Measurements from ENCODE around the gene SRGAP2C. TPM values are rescaled to one million over a fixed set of nuclear protein-coding genes. Genes with fewer than 3 reads are reported as not detected.
"Not testable (repeated sequence)": the region's sequence is repeated elsewhere in the genome, so short reads cannot be mapped to it uniquely, and the experiment has no call there.

The SRGAP2C gene
- total and polyA plus RNA-seq, 9 donors, result 12.4 to 32.4 (median 21.3) TPM

DNA sequence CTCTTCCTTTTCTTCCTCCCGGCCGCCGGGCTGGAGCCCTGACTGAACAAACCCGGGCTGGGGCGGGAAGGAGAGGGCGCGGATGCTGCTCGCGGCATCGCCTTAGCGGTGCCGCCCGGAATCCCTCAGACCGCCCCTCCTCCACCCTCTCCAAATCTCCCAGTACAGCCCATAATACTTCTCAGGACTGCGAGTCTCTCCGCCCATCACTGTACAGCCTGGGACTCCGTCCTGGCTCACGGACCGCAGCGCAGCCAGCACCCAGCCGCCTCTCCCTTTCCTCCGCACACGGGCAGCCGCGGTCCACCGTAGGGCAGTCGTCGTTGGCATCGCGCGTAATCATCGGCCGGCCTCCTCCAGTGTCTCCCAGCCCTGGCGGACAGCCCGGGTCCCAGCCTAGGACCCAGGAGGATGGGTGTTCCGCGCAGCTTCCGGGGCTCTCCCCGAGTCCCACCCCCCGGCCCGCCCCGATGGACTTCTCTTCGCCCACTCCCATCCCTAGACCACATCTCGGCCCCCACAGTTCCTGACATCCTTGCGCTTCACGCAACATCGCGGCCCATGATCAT, 449 bp downstream of the SRGAP2C start:
- not testable (repeated sequence) for H3K9me3 ChIP-seq (replicated peaks; ENCODE audit: control insufficient read depth, low read depth, low read length); DNase-seq; H3K36me3 ChIP-seq (ENCODE audit: control insufficient read depth, insufficient read depth, low read length); H3K27me3 ChIP-seq (ENCODE audit: control insufficient read depth, insufficient read depth, low read length); H3K4me1 ChIP-seq (ENCODE audit: control insufficient read depth, insufficient read depth, low read length); H3K4me3 ChIP-seq (ENCODE audit: low read length)
- no CpG with 5 or more reads among the region's 48 CpGs for WGBS (ENCODE audit: insufficient coverage)
- peak overlapping the region; percentile 59 for H3K27ac ChIP-seq (ENCODE audit: low read length)

DNA sequence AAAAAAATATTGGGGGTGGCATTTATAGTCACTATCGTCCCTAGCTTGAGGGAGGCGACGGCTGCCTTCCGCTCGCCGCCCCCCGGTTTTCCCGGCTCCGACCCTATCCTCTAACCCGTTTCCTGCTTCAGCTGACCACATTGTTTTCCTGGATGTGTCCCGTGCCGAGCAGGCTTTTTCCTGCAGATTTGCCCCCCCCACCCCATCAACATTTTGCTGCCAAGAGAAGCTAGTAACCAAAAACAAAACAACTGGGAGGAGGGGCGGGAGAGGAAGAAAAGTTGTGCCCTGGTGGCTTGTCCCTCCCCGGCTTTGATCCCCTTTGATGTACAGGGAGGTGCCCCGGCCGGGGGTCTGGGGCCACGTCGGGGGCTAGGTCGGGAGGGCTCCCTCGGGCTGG, 1.4 kb downstream of the SRGAP2C start:
- no CpG with 5 or more reads among the region's 20 CpGs for WGBS (ENCODE audit: insufficient coverage)
- not testable (repeated sequence) for H3K27ac ChIP-seq (ENCODE audit: low read length)

DNA sequence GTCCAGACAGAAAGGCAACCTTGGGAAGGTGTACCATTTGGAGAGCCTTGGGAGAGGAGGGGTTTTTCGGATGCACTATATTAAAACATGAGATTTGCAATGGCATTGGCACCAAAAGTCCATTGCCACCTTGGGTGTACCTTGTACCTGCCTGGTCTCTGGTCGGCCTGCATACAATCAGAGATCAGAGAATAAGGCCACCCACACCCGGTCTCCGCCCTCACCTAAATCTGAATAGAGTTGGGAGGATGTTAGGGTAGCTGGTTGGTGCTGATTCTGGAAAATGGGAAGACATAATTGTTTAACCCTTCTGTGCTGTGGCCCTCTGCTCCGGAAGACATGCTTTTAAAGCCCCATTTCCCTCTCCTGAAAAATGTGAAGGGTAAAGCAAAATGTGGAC, 3.1 kb downstream of the SRGAP2C start:
- WGBS (ENCODE audit: insufficient coverage), result no CpG with 5 or more reads among the region's 5 CpGs
- H3K4me1 ChIP-seq (ENCODE audit: control insufficient read depth, insufficient read depth, low read length); H3K27ac ChIP-seq (ENCODE audit: low read length); H3K9me3 ChIP-seq (replicated peaks; ENCODE audit: control insufficient read depth, low read depth, low read length); H3K27me3 ChIP-seq (ENCODE audit: control insufficient read depth, insufficient read depth, low read length); H3K36me3 ChIP-seq (ENCODE audit: control insufficient read depth, insufficient read depth, low read length): not testable (repeated sequence)
- DNase-seq, result peak; percentile 1
- peak overlapping the region; percentile 27 for H3K4me3 ChIP-seq (ENCODE audit: low read length)

More for the DNA sequence above, 1.4 kb downstream of the SRGAP2C start:
- H3K4me1 ChIP-seq (ENCODE audit: control insufficient read depth, insufficient read depth, low read length); H3K36me3 ChIP-seq (ENCODE audit: control insufficient read depth, insufficient read depth, low read length); H3K27me3 ChIP-seq (ENCODE audit: control insufficient read depth, insufficient read depth, low read length); DNase-seq; H3K9me3 ChIP-seq (replicated peaks; ENCODE audit: control insufficient read depth, low read depth, low read length); H3K4me3 ChIP-seq (ENCODE audit: low read length): not testable (repeated sequence)

DNA sequence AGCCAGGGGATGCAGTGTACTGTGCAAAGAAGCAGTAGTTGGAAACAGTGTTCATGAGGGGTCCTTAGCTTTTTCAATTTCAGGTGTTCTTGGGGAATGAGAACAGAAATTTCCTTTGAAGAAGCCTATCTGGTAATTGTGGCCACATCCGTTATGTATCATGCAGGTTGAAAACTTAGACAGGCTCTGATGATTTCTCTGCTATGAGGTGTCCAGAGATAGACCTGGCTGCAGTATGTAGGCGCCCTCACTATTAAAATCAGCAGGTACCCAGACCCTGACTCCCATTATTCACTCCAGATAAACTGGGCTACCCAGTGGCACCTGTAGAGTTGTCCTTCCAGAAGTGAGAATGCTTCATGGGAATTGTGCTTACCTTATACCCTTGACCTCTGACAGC, 7.7 kb downstream of the SRGAP2C start:
- WGBS (ENCODE audit: insufficient coverage), result no CpG with 5 or more reads among the region's 2 CpGs
- H3K9me3 ChIP-seq (replicated peaks; ENCODE audit: control insufficient read depth, low read depth, low read length); H3K36me3 ChIP-seq (ENCODE audit: control insufficient read depth, insufficient read depth, low read length); H3K27ac ChIP-seq (ENCODE audit: low read length); H3K4me1 ChIP-seq (ENCODE audit: control insufficient read depth, insufficient read depth, low read length); H3K27me3 ChIP-seq (ENCODE audit: control insufficient read depth, insufficient read depth, low read length); H3K4me3 ChIP-seq (ENCODE audit: low read length); DNase-seq: not testable (repeated sequence)

DNA sequence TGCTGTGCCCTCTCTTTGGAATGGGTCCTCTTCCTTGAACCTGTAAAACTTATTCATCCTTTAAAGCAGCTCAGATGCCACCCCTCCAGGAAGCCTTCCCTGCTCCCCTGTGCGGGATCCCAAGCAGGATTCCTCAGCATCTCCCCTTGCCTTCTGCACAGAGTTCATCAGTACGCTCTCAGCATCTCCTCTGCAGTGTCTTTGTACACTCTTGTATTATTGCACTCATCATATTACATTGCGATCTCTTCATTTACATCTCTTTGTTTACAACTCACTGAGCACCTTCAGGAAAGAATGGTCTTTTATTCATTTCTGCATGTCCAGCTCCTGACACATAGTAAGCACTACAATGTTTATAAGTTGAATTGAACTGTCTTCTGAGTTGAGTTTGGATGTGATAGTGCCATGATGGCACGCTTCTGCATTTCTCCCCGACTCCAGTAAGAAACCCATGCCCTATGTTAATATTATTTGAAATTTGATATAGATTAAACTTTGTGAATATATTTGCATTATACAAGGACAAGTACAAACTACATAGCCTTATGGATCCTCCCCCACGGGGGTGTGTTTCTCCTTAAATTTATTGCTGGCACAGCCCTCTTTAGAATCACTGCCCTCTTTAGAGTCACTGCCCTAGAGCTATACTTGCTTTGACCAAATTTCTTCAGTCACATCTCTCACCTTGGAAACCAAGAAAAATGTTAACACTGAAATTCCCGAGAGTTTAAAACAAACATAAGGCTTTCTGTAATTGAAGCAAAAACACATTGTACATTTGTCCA, 12.5 kb downstream of the SRGAP2C start:
- H3K9me3 ChIP-seq (replicated peaks; ENCODE audit: control insufficient read depth, low read depth, low read length); H3K27me3 ChIP-seq (ENCODE audit: control insufficient read depth, insufficient read depth, low read length); H3K4me3 ChIP-seq (ENCODE audit: low read length); H3K36me3 ChIP-seq (ENCODE audit: control insufficient read depth, insufficient read depth, low read length); H3K4me1 ChIP-seq (ENCODE audit: control insufficient read depth, insufficient read depth, low read length); DNase-seq; H3K27ac ChIP-seq (ENCODE audit: low read length): not testable (repeated sequence)
- no CpG with 5 or more reads among the region's 7 CpGs for WGBS (ENCODE audit: insufficient coverage)

DNA sequence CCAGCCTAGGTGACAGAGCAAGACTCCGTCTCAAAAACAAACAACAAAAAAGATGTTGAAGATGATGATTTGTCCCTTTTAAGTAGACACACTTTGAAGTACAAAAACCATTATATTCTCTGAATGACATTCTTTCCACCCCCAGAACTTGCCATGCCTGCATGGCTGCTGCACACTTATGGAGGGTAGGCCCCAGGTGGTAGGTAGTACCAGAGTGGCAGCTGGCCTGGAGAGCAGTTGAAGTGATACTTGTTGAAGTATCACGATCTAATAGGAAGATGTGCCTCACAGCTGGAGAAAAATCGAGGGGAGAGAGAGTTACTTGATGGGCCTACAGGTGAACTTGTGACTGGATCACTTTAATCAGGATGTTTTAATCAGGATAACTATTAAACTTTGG, 15.0 kb downstream of the SRGAP2C start:
- not testable (repeated sequence) for H3K9me3 ChIP-seq (replicated peaks; ENCODE audit: control insufficient read depth, low read depth, low read length); H3K4me1 ChIP-seq (ENCODE audit: control insufficient read depth, insufficient read depth, low read length); H3K36me3 ChIP-seq (ENCODE audit: control insufficient read depth, insufficient read depth, low read length); H3K27me3 ChIP-seq (ENCODE audit: control insufficient read depth, insufficient read depth, low read length); DNase-seq; H3K27ac ChIP-seq (ENCODE audit: low read length); H3K4me3 ChIP-seq (ENCODE audit: low read length)
- WGBS (ENCODE audit: insufficient coverage), result no CpG with 5 or more reads among the region's 3 CpGs

DNA sequence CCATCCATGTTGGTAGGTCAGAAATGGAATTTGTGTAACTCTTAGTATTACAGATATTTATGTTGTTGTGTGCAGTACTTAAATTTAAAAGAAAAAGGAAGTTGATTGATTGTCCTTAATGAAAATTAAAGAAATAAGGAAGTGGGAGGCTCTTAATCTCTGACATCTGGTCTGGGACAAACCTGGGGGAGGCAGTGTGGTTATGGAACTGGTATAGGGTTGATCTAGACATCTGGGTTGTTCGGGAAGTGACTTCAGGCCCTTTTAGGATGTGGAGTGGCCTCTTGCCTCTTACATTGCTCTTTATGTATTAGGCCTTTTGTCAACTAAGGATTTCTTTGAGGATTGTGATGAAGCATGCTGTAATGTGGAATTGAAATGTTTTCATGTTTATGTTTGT, 15.5 kb downstream of the SRGAP2C start:
- no CpG with 5 or more reads among the region's 1 CpG for WGBS (ENCODE audit: insufficient coverage)
- H3K36me3 ChIP-seq (ENCODE audit: control insufficient read depth, insufficient read depth, low read length); H3K4me3 ChIP-seq (ENCODE audit: low read length); H3K4me1 ChIP-seq (ENCODE audit: control insufficient read depth, insufficient read depth, low read length); H3K9me3 ChIP-seq (replicated peaks; ENCODE audit: control insufficient read depth, low read depth, low read length); H3K27me3 ChIP-seq (ENCODE audit: control insufficient read depth, insufficient read depth, low read length); DNase-seq; H3K27ac ChIP-seq (ENCODE audit: low read length): not testable (repeated sequence)

DNA sequence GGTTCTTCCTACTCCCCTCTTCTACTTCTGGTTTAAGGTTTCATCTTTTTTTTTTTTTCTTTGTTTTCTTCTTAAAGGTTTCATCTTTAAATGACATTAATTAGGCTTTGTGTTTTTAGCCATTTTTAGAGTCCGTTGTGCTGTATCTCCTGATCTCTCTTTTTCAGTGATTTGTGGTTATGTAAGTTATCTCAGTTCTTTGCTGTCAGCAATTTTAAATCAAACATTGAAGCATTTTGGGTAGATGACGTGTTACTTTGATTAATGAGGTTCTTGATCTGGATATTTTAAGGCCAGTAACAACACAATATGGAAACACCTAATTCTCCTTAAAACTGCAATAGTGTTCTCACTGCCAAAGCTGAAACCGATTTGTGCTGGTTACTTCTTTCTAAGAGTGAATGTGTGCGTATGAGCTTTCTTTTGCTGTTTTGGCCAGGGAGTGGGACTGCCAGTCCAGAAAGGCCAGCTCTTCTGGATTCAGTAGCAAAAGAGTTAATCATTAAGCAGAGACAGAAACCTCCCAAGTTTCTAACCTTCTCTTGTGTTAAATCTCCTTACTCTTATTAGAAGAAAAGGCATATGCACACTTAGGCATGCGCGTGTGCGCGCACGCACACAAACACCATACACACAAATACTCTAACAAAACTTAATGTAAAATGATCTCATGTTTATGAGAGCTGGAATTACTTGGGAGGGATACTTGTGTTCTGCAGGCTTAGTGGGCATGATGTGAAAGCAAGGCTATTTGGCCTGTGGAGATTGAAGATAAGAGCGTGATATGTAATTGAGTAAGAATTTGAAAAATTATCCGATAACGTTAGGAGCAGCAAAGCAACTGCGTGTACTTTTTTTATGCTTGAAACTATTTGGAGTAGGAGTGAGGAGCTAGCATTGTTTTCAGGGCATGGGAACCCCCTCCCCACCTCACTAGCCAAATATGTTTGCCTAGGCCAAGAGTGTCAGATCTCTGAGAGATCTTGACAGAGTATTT, 16.5 kb downstream of the SRGAP2C start:
- not testable (repeated sequence) for H3K4me1 ChIP-seq (ENCODE audit: control insufficient read depth, insufficient read depth, low read length); H3K27ac ChIP-seq (ENCODE audit: low read length); H3K27me3 ChIP-seq (ENCODE audit: control insufficient read depth, insufficient read depth, low read length); H3K4me3 ChIP-seq (ENCODE audit: low read length); H3K9me3 ChIP-seq (replicated peaks; ENCODE audit: control insufficient read depth, low read depth, low read length); H3K36me3 ChIP-seq (ENCODE audit: control insufficient read depth, insufficient read depth, low read length)
- peak; percentile 1 for DNase-seq
- no CpG with 5 or more reads among the region's 13 CpGs for WGBS (ENCODE audit: insufficient coverage)

DNA sequence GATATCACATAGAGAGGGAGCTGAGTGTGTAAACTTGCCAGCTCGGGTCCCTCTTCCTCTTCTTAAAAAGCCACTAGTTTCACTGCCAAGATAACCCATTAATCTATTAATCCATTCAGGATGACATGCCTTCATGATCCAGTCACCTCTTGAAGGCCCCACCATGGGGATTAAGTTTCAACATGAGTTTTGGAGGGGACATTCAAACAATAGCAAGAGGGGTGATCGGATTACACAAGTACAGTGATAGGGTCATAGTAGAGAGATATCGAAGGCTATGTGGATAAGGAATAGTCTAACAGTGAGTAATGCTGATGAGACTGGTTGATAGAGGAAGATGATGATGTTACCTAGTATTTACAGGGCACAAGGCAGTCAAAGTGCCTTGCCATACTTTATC, 18.2 kb downstream of the SRGAP2C start:
- H3K4me3 ChIP-seq (ENCODE audit: low read length), result not testable (repeated sequence)

More for the DNA sequence above, 18.2 kb downstream of the SRGAP2C start:
- not testable (repeated sequence) for H3K27me3 ChIP-seq (ENCODE audit: control insufficient read depth, insufficient read depth, low read length); H3K36me3 ChIP-seq (ENCODE audit: control insufficient read depth, insufficient read depth, low read length); DNase-seq; H3K9me3 ChIP-seq (replicated peaks; ENCODE audit: control insufficient read depth, low read depth, low read length); H3K4me1 ChIP-seq (ENCODE audit: control insufficient read depth, insufficient read depth, low read length); H3K27ac ChIP-seq (ENCODE audit: low read length)
- no CpG with 5 or more reads among the region's 3 CpGs for WGBS (ENCODE audit: insufficient coverage)

Measured in muscle of leg (tissue), 11 donors.